Measurements from ENCODE around the gene PRDX5. TPM values are rescaled to one million over a fixed set of nuclear protein-coding genes. Genes with fewer than 3 reads are reported as not detected.

Gene PRDX5
- total and polyA plus RNA-seq, 10 of the 15 experiments (the other 5 are each of a cell fraction or from before 2014, with no cell fraction given): 95.7 to 406 (median 240) TPM

- TF ChIP-seq, protein P1, sequence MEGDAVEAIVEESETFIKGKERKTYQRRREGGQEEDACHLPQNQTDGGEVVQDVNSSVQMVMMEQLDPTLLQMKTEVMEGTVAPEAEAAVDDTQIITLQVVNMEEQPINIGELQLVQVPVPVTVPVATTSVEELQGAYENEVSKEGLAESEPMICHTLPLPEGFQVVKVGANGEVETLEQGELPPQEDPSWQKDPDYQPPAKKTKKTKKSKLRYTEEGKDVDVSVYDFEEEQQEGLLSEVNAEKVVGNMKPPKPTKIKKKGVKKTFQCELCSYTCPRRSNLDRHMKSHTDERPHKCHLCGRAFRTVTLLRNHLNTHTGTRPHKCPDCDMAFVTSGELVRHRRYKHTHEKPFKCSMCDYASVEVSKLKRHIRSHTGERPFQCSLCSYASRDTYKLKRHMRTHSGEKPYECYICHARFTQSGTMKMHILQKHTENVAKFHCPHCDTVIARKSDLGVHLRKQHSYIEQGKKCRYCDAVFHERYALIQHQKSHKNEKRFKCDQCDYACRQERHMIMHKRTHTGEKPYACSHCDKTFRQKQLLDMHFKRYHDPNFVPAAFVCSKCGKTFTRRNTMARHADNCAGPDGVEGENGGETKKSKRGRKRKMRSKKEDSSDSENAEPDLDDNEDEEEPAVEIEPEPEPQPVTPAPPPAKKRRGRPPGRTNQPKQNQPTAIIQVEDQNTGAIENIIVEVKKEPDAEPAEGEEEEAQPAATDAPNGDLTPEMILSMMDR (IDR thresholded peaks at IDR 0.05 in 2 of 3, conservative IDR thresholded peaks at IDR 0.05 in 1 of 3; ENCODE audit: control insufficient read depth in 2 of 3, extremely low read depth in 1 of 3, insufficient read depth in 1 of 3, low read depth in 3 of 3, low read length in 3 of 3): no peak
- TF ChIP-seq POLR2AphosphoS5 (IDR thresholded peaks at IDR 0.05; ENCODE audit: low read length) (no peak), NBN (IDR thresholded peaks at IDR 0.05) (no peak), NFXL1 (IDR thresholded peaks at IDR 0.05; ENCODE audit: borderline replicate concordance) (no peak), PAX5 (IDR thresholded peaks at IDR 0.05; ENCODE audit: borderline replicate concordance, low read depth, low read length) (no peak), SIX5 (IDR thresholded peaks at IDR 0.05; ENCODE audit: low read depth, low read length, severe bottlenecking) (no peak)
These were observed 42.7 kb upstream of the PRDX5 start (continued) for GRCh38 chr11:64275031-64275800.

GRCh38 chr11:64275841-64276240 lies 42.1 kb upstream of the PRDX5 start:
- DNase-seq (ENCODE audit: low read depth, low spot score) (no peak), ATAC-seq (no peak), FAIRE-seq (no peak)
- no peak overlapping the region for H3K4me2 ChIP-seq (ENCODE audit: control insufficient read depth, insufficient read depth)
- H3K27me3 ChIP-seq (replicated peaks in 1 of 2; ENCODE audit: control insufficient read depth in 2 of 2, insufficient read depth in 2 of 2, low read length in 1 of 2): no peaks in the 10 kb centered on the region
- H3K9ac ChIP-seq (ENCODE audit: control insufficient read depth, insufficient read depth, low read length): no peak overlapping the region
- no peak overlapping the region for H3K27ac ChIP-seq (ENCODE audit: control insufficient read depth, insufficient read depth)
- H4K20me1 ChIP-seq (ENCODE audit: control insufficient read depth, insufficient read depth): no peaks in the 10 kb centered on the region; the same call in 1 of the 2 replicates
- ChIA-PET RAD21 (ENCODE audit: unreplicated experiment) (no interaction called here), POLR2A (interaction anchor here (0.8 kb wide), 1 partner anchor 35 kb away, joined by 3 read pairs; the partner anchor contains the start of gene FKBP2), SMC1A (ENCODE audit: uncharacterized antibody, unreplicated experiment) (interaction anchor here (1.3 kb wide), 1 partner anchor 42 kb away, joined by 3 read pairs; the partner anchor contains the start of genes PRDX5 and TRMT112), CTCF (interaction anchor here (2.0 to 3.5 kb wide), 2 partner anchors 25 to 29 kb away, joined by 8 to 10 read pairs; no protein-coding TSS in a partner anchor)
- WGBS (ENCODE audit: insufficient coverage, insufficient replicate concordance, low lambda C conversion rate, missing lambda C conversion rate): 87% methylated on average over 2 of the region's 2 CpGs
- H3K4me3 ChIP-seq: no peak overlapping the region
- no peaks in the 10 kb centered on the region for H3K9me3 ChIP-seq (replicated peaks; ENCODE audit: control insufficient read depth, insufficient read depth, low read length)
- H3K79me2 ChIP-seq (ENCODE audit: control insufficient read depth, insufficient read depth, low read length): peaks cover 10% of the 10 kb centered on the region
- in situ Hi-C loops (cut with MboI) (no loop called here), intact Hi-C loops (cut with micrococcal nuclease; ENCODE audit: unreplicated experiment) (no loop called here)
- 0 out of 2 replicates have a peak, but pooled peaks cover 2% of the 10 kb centered on the region for H3K4me1 ChIP-seq (ENCODE audit: control insufficient read depth, insufficient read depth, low read length)
- BruUV-seq (replicated peaks): no TSS peak
- peaks cover 0 to 3% of the 10 kb centered on the region in 2 experiments; a peak in 1 of 4 replicates for H3K36me3 ChIP-seq (ENCODE audit: control insufficient read depth in 2 of 2, insufficient read depth in 2 of 2, low read length in 1 of 2)
- no peak overlapping the region for H2AFZ ChIP-seq (ENCODE audit: control insufficient read depth, low read depth, low read length)
- TF ChIP-seq CBX5 (IDR thresholded peaks at IDR 0.05; ENCODE audit: low read depth) (no peak), ZNF217 (IDR thresholded peaks at IDR 0.05) (no peak), TCF7 (IDR thresholded peaks at IDR 0.05; ENCODE audit: borderline replicate concordance) (no peak), FOS (IDR thresholded peaks at IDR 0.05; ENCODE audit: borderline replicate concordance, extremely low read depth, insufficient read length) (no peak), GATAD2B (conservative IDR thresholded peaks at IDR 0.05; ENCODE audit: low read depth) (no peak), SUZ12 (IDR thresholded peaks at IDR 0.05; ENCODE audit: unreplicated experiment) (no peak), RELB (IDR thresholded peaks at IDR 0.05; ENCODE audit: low read depth) (no peak)
- TF ChIP-seq, protein P2, sequence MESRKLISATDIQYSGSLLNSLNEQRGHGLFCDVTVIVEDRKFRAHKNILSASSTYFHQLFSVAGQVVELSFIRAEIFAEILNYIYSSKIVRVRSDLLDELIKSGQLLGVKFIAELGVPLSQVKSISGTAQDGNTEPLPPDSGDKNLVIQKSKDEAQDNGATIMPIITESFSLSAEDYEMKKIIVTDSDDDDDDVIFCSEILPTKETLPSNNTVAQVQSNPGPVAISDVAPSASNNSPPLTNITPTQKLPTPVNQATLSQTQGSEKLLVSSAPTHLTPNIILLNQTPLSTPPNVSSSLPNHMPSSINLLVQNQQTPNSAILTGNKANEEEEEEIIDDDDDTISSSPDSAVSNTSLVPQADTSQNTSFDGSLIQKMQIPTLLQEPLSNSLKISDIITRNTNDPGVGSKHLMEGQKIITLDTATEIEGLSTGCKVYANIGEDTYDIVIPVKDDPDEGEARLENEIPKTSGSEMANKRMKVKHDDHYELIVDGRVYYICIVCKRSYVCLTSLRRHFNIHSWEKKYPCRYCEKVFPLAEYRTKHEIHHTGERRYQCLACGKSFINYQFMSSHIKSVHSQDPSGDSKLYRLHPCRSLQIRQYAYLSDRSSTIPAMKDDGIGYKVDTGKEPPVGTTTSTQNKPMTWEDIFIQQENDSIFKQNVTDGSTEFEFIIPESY (IDR thresholded peaks at IDR 0.05): no peak
- TF ChIP-seq, protein P3, sequence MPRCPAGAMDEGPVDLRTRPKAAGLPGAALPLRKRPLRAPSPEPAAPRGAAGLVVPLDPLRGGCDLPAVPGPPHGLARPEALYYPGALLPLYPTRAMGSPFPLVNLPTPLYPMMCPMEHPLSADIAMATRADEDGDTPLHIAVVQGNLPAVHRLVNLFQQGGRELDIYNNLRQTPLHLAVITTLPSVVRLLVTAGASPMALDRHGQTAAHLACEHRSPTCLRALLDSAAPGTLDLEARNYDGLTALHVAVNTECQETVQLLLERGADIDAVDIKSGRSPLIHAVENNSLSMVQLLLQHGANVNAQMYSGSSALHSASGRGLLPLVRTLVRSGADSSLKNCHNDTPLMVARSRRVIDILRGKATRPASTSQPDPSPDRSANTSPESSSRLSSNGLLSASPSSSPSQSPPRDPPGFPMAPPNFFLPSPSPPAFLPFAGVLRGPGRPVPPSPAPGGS (IDR thresholded peaks at IDR 0.05; ENCODE audit: borderline replicate concordance, insufficient read depth, low read depth, low read length, poor library complexity, severe bottlenecking): no peak

Measured in GM12878 (cell line).